ENCODE results near the gene RGS19.
A peak's percentile ranks its signal among the peaks of the same experiment; 100 is the strongest.

Gene RGS19

GRCh38 chr20:64047046-64047389, 32.3 kb downstream of the RGS19 start:
- DNase-seq = no peak

GRCh38 chr20:64045346-64046011, 33.8 kb downstream of the RGS19 start:
- no peak for DNase-seq

GRCh38 chr20:64044484-64045247, 34.7 kb downstream of the RGS19 start:
- DNase-seq = no peak

- DNase-seq = no peak
Measured at GRCh38 chr20:64043768-64044167, 35.5 kb downstream of the RGS19 start.

- DNase-seq = no peak
Measured at GRCh38 chr20:64042054-64042781, 37.1 kb downstream of the RGS19 start.

- DNase-seq = no peak
Measured at GRCh38 chr20:64041781-64042053, 37.6 kb downstream of the RGS19 start.

GRCh38 chr20:64041040-64041780, 38.1 kb downstream of the RGS19 start:
- no peak for DNase-seq

- DNase-seq = no peak
Measured at GRCh38 chr20:64040231-64041039, 38.9 kb downstream of the RGS19 start.

GRCh38 chr20:64039293-64040160, 39.8 kb downstream of the RGS19 start:
- no peak for DNase-seq

- DNase-seq = peak; percentile 63
Measured at GRCh38 chr20:64038565-64039292, 40.6 kb downstream of the RGS19 start.

- no peak for DNase-seq
Measured at GRCh38 chr20:64038224-64038564, 41.1 kb downstream of the RGS19 start.

- DNase-seq = peak; percentile 9
Measured at GRCh38 chr20:64037498-64038213, 41.7 kb downstream of the RGS19 start.

GRCh38 chr20:64037199-64037497, 42.2 kb downstream of the RGS19 start:
- DNase-seq = no peak

- no peak for DNase-seq
Measured at GRCh38 chr20:64036346-64037198, 42.7 kb downstream of the RGS19 start.

GRCh38 chr20:64035933-64036345, 43.4 kb downstream of the RGS19 start, which contains the start of gene C20orf204:
TSS of gene C20orf204 (plus strand) at chr20:64036182. CDS start at chr20:64036324, 142 bp downstream.
- DNase-seq = no peak

- DNase-seq = no peak
Measured at GRCh38 chr20:64035066-64035932, 44.0 kb downstream of the RGS19 start.

- no peak for DNase-seq
Measured at GRCh38 chr20:64033981-64034493, 45.3 kb downstream of the RGS19 start.

Data from hematopoietic multipotent progenitor cell treated with erythropoietin and hydrocortisone succinate and interleukin-3 and kit ligand, for 8 days (in vitro differentiated cells).